GM10266 (cell line): ENCODE results near the gene PLXDC2.

Experiments
- DNase-seq: peaks from one replicate; pipeline ENCODE4 v3.0.0; 2012; ENCODE audit errors: extremely low spot score
- CTCF ChIP-seq: IDR thresholded peaks from 2 replicates; pipeline ENCODE4 v1.5.1; 2012; ENCODE audit warnings: mild to moderate bottlenecking, low read depth; ENCODE audit not compliant: control insufficient read depth, insufficient read depth; ENCODE audit errors: missing control alignments

Gene PLXDC2

GRCh38 chr10:20117471-20117870 lies 301.2 kb downstream of the PLXDC2 start:
- TF ChIP-seq CTCF: no peak

GRCh38 chr10:20118119-20118518 lies 301.9 kb downstream of the PLXDC2 start:
- TF ChIP-seq CTCF: no peak

More at GRCh38 chr10:20117471-20117870, 301.2 kb downstream of the PLXDC2 start:
- DNase-seq: no peak

GRCh38 chr10:20128811-20129210 lies 312.6 kb downstream of the PLXDC2 start:
- no peak for DNase-seq
- TF ChIP-seq CTCF: no peak

More at GRCh38 chr10:20118119-20118518, 301.9 kb downstream of the PLXDC2 start:
- DNase-seq: no peak

- DNase-seq: no peak
- no peak for TF ChIP-seq CTCF
These were observed 316.6 kb downstream of the PLXDC2 start for GRCh38 chr10:20132816-20133215.

GRCh38 chr10:20133669-20134189 lies 317.5 kb downstream of the PLXDC2 start:
- TF ChIP-seq CTCF: no peak

GRCh38 chr10:20142311-20142710 lies 326.1 kb downstream of the PLXDC2 start:
- TF ChIP-seq CTCF: no peak
- no peak for DNase-seq

More at GRCh38 chr10:20133669-20134189, 317.5 kb downstream of the PLXDC2 start:
- DNase-seq: no peak

- no peak for TF ChIP-seq CTCF
- DNase-seq: no peak
These were observed 328.0 kb downstream of the PLXDC2 start for GRCh38 chr10:20144268-20144667.
